ENCODE data around the gene MRPL34. TPM values are rescaled to one million over a fixed set of nuclear protein-coding genes. Genes with fewer than 3 reads are reported as not detected.

MRPL34 gene
- polyA plus RNA-seq, 1 of the 3 experiments (the other 2 are of a cell fraction), result 72.9 TPM

DNA sequence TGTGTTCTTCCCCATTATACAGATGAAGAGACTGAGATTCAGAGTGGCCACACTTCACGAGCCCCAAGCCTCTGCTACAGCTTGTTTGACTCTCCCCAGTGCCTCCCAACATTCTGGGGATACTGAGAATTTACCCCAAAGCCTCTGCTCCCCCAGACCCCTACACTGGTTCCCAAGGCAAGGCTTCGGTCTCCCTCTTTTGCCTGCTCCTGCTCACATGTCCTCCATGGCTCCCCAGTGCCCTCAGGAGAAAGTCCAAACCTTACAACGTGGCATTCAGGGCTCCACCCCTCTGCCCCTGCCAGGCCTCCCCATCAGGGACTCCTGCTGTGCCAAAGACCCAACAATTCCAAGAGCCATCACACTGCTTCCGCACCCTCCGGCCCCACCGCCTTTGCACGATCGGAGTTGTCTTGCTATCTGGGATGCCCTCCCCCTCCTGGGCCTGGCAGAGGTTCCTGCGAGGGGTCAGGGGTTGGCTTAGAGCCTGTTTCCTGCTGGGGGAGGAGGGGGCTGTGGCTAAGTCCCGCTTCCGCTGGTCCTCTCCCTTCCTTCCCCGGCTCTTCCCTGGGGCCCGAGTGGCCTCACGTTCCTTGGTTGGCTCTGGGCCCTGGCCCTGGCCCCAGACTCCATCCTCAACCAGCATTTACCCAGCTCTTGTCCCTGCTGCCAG lies 47.1 kb downstream of the MRPL34 start:
- Histone ChIP-seq H2AFZ (ENCODE audit: low read depth) (no peak overlapping the region), H3K9me2 (no peaks in the 10 kb centered on the region), H3K9me3 (no peaks in the 10 kb centered on the region), H3K4me3 (ENCODE audit: low read depth in 2 of 2, low read length in 1 of 2) (no peak overlapping the region), H3K27ac (ENCODE audit: low read depth in 2 of 2, low read length in 1 of 2) (no peak overlapping the region), H4K20me1 (ENCODE audit: insufficient read depth) (no peaks in the 10 kb centered on the region), H3K4me2 (no peak overlapping the region), H3K27me3 (ENCODE audit: insufficient read depth) (no peaks in the 10 kb centered on the region), H3K79me2 (ENCODE audit: insufficient read depth) (no peaks in the 10 kb centered on the region), H3K4me1 (ENCODE audit: control insufficient read depth in 1 of 2, insufficient read depth in 2 of 2, low read depth in 1 of 2, low read length in 1 of 2) (peaks cover 5 to 6% of the 10 kb centered on the region in 2 experiments; a peak in 1 of 4 replicates), H3K9ac (no peak overlapping the region), H3K36me3 (replicated peaks in 1 of 2; ENCODE audit: control insufficient read depth in 1 of 2, insufficient read depth in 2 of 2, low read length in 1 of 2) (no peaks in the 10 kb centered on the region), H3F3A (replicated peaks; ENCODE audit: insufficient read depth) (no peaks in the 10 kb centered on the region)
- CTCF ChIA-PET, result interaction anchor here (0.6 to 1.0 kb wide), 2 partner anchors 22 to 33 kb away, joined by 3 read pairs; no protein-coding TSS in a partner anchor
- TF ChIP-seq FOSL2 (IDR thresholded peaks at IDR 0.05; ENCODE audit: borderline replicate concordance, low read depth), result no peak
- no peak for TF ChIP-seq RXRA (IDR thresholded peaks at IDR 0.05; ENCODE audit: borderline replicate concordance, low read depth)
- no peak for TF ChIP-seq SMC3 (IDR thresholded peaks at IDR 0.05; ENCODE audit: low read depth, low read length)
- DNase-seq, result no peak
- 80% methylated on average over 13 of the region's 14 CpGs for WGBS (ENCODE audit: low lambda C conversion rate)
- POLR2A ChIA-PET, result no interaction called here

DNA sequence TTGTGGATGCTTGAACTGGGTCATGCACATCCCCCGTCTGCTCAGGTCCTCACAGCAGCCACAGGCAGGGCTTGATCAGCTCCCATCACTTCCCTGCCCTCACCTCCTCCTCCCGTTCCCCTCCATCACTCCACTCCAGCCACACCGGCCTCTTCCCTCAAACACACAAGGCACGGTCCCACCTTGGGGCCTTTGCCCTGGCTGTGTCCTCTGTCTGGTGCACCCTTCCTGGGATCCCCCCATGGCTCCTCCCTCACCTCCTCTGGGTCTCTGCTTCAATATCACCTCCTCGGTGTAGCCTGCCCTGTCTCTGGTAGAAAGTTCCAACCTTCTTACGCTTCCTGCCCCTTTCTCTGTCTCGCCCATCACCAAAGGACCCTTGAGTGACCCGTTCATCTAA lies 47.7 kb downstream of the MRPL34 start:
- Histone ChIP-seq H3K9me3 (no peaks in the 10 kb centered on the region), H3K27ac (ENCODE audit: low read depth in 2 of 2, low read length in 1 of 2) (no peak overlapping the region), H3K9ac (no peak overlapping the region), H3K36me3 (replicated peaks in 1 of 2; ENCODE audit: control insufficient read depth in 1 of 2, insufficient read depth in 2 of 2, low read length in 1 of 2) (no peaks in the 10 kb centered on the region), H2AFZ (ENCODE audit: low read depth) (no peak overlapping the region), H3K9me2 (no peaks in the 10 kb centered on the region), H3K27me3 (ENCODE audit: insufficient read depth) (no peaks in the 10 kb centered on the region), H3K4me1 (ENCODE audit: control insufficient read depth in 1 of 2, insufficient read depth in 2 of 2, low read depth in 1 of 2, low read length in 1 of 2) (peaks cover 5% of the 10 kb centered on the region in 2 experiments; a peak in 1 of 4 replicates), H3F3A (replicated peaks; ENCODE audit: insufficient read depth) (no peaks in the 10 kb centered on the region), H4K20me1 (ENCODE audit: insufficient read depth) (no peaks in the 10 kb centered on the region), H3K4me2 (no peak overlapping the region), H3K79me2 (ENCODE audit: insufficient read depth) (no peaks in the 10 kb centered on the region), H3K4me3 (ENCODE audit: low read depth in 2 of 2, low read length in 1 of 2) (no peak overlapping the region)
- TF ChIP-seq RXRA (IDR thresholded peaks at IDR 0.05; ENCODE audit: borderline replicate concordance, low read depth), result no peak
- TF ChIP-seq ELF1 (IDR thresholded peaks at IDR 0.05), result no peak
- no peak for TF ChIP-seq GABPA (IDR thresholded peaks at IDR 0.05; ENCODE audit: low read depth)
- TF ChIP-seq EZH2phosphoT487 (IDR thresholded peaks at IDR 0.05; ENCODE audit: borderline replicate concordance, low read depth), result no peak
- TF ChIP-seq NFIC (IDR thresholded peaks at IDR 0.05; ENCODE audit: borderline replicate concordance), result no peak
- no peak for TF ChIP-seq TCF12 (IDR thresholded peaks at IDR 0.05)
- TF ChIP-seq, protein P1, sequence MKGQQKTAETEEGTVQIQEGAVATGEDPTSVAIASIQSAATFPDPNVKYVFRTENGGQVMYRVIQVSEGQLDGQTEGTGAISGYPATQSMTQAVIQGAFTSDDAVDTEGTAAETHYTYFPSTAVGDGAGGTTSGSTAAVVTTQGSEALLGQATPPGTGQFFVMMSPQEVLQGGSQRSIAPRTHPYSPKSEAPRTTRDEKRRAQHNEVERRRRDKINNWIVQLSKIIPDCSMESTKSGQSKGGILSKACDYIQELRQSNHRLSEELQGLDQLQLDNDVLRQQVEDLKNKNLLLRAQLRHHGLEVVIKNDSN (IDR thresholded peaks at IDR 0.05; ENCODE audit: borderline replicate concordance, low read depth), result no peak
- TF ChIP-seq TEAD4 (IDR thresholded peaks at IDR 0.05; ENCODE audit: borderline replicate concordance, insufficient read depth), result no peak
- no peak for TF ChIP-seq CHD2 (IDR thresholded peaks at IDR 0.05; ENCODE audit: low read length, partially characterized antibody)
- TF ChIP-seq MXI1 (IDR thresholded peaks at IDR 0.05; ENCODE audit: low read depth, low read length), result no peak
- no peak for TF ChIP-seq SIN3A (IDR thresholded peaks at IDR 0.05; ENCODE audit: borderline replicate concordance, low read depth, low read length)
- no peak for DNase-seq
- ChIA-PET POLR2A (no interaction called here), CTCF (interaction anchor here (1.0 kb wide), 2 partner anchors 21 to 33 kb away, joined by 3 to 8 read pairs; no protein-coding TSS in a partner anchor)
- 80% methylated on average over 8 of the region's 8 CpGs for WGBS (ENCODE audit: low lambda C conversion rate)

Other genes starting within 250 kb of the MRPL34 start
- gene HAUS8, start 230.4 kb upstream of the MRPL34 start, polyA plus RNA-seq (2012; rRNA removed), result 7.4 and 9.6 TPM in 2 replicates
- 28.4 and 37.6 TPM in 2 replicates for gene MYO9B, start 230.1 kb upstream of the MRPL34 start, polyA plus RNA-seq (2012; rRNA removed)
- 63.9 and 81.8 TPM in 2 replicates for gene USE1, start 90.5 kb upstream of the MRPL34 start, polyA plus RNA-seq (2012; rRNA removed)
- gene OCEL1, start 79.6 kb upstream of the MRPL34 start, polyA plus RNA-seq (2012; rRNA removed), result 9.1 and 9.8 TPM in 2 replicates
- gene NR2F6, start 60.0 kb upstream of the MRPL34 start, polyA plus RNA-seq (2012; rRNA removed), result 31.7 and 37.3 TPM in 2 replicates
- gene USHBP1, start 41.1 kb upstream of the MRPL34 start, polyA plus RNA-seq (2012; rRNA removed), result 0.03 and 0.05 TPM in 2 replicates
- 192 TPM in 2 replicates for gene BABAM1, start 38.4 kb upstream of the MRPL34 start, polyA plus RNA-seq (2012; rRNA removed)
- 2.2 and 2.6 TPM in 2 replicates for gene ANKLE1, start 24.0 kb upstream of the MRPL34 start, polyA plus RNA-seq (2012; rRNA removed)
- 10.6 and 11.1 TPM in 2 replicates for gene ABHD8, start 2.4 kb upstream of the MRPL34 start, polyA plus RNA-seq (2012; rRNA removed)
- 112 and 135 TPM in 2 replicates for gene DDA1, start 3.7 kb downstream of the MRPL34 start, polyA plus RNA-seq (2012; rRNA removed)
- gene ANO8, start 29.0 kb downstream of the MRPL34 start, polyA plus RNA-seq (2012; rRNA removed), result 5.0 and 7.8 TPM in 2 replicates
- gene GTPBP3, start 31.7 kb downstream of the MRPL34 start, polyA plus RNA-seq (2012; rRNA removed), result 21.6 and 22.4 TPM in 2 replicates
- gene PLVAP, start 71.5 kb downstream of the MRPL34 start, polyA plus RNA-seq (2012; rRNA removed), result not detected in 2 replicates
- gene CCDC194, start 88.3 kb downstream of the MRPL34 start, polyA plus RNA-seq (2012; rRNA removed), result not detected in 2 replicates
- gene BST2, start 99.8 kb downstream of the MRPL34 start, polyA plus RNA-seq (2012; rRNA removed), result 5.7 and 5.9 TPM in 2 replicates
- gene MVB12A, start 114.2 kb downstream of the MRPL34 start, polyA plus RNA-seq (2012; rRNA removed), result 63.0 and 63.9 TPM in 2 replicates
- 0.41 and 0.62 TPM in 2 replicates for gene TMEM221, start 142.8 kb downstream of the MRPL34 start, polyA plus RNA-seq (2012; rRNA removed)
- gene NXNL1, start 155.1 kb downstream of the MRPL34 start, polyA plus RNA-seq (2012; rRNA removed), result not detected in 2 replicates
- gene SLC27A1, start 164.7 kb downstream of the MRPL34 start, polyA plus RNA-seq (2012; rRNA removed), result 15.0 and 16.8 TPM in 2 replicates
- 59.9 and 73.3 TPM in 2 replicates for gene PGLS, start 205.8 kb downstream of the MRPL34 start, polyA plus RNA-seq (2012; rRNA removed)
- gene COLGALT1, start 249.8 kb downstream of the MRPL34 start, polyA plus RNA-seq (2012; rRNA removed), result 75.9 and 83.8 TPM in 2 replicates

All from SK-N-SH (cell line).